NCI-H345 treated with DMSO at 0.1 percent for 48 hours (cell line): ENCODE results near the gene CKS2.
"Not testable (repeated sequence)": the region's sequence is repeated elsewhere in the genome, so short reads cannot be mapped to it uniquely, and the experiment has no call there.

Experiments used
- DNase-seq: peaks from one replicate; lab custom pipeline; 2025; ENCODE audit not compliant: unreplicated experiment; lab: John Stamatoyannopoulos, UW

Gene CKS2

DNA sequence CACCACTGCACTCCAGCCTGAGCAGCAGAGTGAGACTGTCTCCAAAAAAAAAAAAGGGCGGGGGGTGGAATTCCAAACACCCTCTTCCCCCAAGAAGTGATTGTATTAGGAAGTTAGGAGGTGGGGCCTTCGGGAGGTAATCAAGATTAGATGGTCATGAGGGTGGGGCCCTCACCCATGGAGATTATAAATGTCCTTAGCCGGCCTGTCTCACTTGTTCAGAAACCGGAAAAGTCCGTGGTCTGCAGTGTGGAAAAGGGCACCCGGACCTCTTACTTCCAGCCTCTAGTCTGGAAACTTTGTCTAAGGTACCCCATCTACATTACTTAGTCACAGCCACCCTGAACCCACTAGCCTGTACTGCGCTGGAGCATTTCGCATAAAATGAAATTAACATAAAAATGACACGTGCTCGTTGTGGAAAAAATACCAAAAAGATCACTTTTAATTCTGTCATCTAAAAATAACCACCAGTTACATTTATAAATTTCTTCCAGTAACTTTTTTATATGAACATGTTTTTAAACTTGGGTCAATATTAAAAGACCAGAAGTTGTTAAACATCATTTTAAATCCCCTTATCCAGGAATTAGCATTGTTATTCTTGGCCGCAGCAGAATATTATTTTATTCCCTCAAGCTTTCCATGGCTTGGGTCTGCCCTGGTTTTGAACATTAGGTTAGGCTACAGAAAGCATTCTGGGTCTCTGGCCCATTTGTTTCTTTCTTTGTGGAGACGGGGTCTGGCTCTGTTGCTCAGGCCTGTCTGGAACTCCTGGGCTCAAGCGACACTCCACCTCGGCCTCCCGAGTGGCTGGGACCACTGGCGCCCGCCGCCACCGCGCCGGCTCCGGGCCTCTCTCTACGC lies 1.2 kb upstream of the CKS2 start:
- DNase-seq = no peak

DNA sequence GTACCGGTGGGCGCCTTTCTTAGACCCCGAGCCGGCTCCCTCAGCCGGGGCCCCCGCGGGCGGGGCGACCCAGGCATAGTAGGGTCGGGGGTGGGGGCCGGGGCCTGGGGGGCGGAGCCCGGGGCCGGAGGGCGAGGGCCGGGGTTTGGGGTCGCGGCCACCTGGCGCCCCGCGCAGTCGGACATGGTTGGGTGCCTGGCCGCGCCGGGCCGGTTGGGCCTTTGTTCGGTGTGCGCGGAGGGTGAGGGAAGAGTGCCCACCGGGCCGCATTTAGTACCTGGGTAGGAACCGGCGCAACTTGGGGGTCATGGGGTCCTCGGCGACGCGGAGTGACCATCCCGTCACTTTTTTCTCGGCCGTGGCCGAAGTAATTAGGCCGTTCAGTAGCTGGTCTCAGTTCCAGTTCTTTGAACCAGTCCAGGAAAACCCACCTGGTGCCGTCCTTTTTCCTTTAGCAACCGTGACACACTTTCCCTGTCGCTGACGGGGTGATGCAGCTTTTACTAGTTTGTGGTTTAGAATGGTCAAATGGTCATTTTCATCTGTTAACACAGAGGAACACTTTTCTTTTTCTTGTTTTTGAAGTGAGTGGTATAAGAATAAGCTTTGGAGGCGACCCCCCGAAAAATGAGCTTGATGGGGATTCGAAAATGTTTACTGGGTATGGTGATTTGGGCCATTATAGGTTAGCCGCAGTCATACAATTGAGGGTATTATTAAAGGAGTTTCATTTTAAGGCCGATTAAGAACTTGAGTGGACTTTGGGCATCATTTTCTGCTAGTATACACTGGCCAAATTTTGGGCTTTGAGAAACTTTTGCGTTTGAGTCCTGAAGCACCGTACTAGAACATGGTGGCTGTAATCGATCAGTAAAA lies 589 bp downstream of the CKS2 start:
- DNase-seq = no peak

DNA sequence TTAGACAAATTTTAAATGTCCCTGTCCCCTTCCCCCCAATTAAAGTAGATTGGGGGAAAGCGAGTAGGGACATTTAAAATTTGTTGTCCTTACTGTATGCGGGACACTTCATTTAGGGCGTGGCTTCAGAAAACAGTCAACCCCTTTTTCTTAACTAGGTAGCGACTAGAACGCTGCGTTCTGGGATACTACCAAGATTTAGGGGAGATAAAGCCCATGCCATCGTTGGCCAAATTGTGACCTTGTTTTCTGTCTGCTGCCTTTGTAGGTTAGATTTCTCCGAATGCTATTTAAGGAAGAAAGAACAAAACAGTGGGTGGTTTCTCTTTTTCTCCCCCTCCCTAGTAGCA lies 1.2 kb downstream of the CKS2 start:
- DNase-seq = no peak

DNA sequence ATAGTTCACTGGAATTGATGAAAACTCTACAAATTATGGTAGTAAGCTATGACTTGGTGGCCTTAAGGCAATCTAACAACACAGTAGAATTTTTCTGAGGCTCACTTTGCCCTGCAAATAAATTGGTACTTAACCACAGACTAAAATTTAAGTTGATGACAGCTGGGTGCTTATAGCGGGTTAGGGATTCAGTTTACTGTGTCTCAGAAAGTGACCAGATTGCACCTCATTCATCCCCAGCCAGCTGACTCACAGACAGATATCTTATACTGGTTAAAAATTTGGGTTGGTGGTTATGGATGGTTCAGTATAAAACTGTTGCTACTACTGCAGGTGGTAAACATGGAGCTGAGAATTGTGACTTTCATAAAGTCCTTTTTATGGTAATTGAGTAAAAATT lies 2.8 kb downstream of the CKS2 start:
- DNase-seq = no peak

DNA sequence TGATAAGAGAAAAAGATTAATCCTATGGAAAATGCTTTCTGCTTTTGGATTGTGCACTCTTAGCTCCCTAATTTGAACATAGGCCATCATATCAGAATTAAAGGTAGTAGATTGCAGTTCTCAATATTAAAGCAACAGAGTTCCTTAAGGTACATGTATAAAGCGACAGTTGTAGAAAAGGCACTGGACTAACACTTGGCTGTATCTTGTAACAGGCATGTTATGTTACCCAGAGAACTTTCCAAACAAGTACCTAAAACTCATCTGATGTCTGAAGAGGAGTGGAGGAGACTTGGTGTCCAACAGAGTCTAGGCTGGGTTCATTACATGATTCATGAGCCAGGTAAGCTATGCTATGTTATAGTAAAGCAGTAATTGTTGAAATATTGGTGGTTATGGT lies 4.0 kb downstream of the CKS2 start:
- DNase-seq = no peak

DNA sequence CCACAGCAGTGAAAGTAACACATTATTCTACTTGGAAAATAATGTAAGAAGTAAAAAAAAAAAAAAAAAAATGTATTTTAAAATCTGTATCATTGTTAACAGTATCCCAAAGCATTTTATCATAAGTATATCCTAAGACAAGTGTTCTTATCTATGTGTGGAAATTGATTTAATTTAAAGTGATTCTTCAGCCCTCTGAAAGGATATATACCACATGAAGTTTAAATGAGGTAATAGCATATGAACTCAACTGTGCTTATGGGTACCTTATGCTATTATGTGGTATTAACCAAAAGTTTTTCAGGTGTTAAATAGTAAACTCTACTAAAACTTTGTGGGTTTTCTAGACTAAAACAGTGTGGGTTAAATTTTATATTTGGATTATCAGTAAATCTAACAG lies 4.5 kb downstream of the CKS2 start:
- DNase-seq = no peak

DNA sequence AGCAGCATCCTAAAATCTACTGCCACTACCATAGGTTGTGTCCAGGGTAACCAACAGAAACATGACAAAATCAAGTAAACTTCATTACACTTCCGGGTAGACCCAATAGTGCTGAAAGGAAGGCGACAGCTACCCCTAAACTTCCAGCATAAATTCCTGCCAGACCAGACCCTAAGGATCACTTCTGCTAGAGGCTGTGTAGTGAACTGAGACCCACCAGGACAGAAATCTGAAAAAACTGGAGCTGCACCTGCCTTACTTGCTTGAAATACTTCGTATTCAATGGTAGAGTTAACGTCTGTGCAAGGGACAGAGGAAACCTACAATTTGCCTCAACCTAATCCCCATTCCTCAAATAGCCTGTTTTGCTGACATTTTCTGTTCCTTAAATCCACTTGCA lies 6.3 kb downstream of the CKS2 start:
- no peak for DNase-seq

DNA sequence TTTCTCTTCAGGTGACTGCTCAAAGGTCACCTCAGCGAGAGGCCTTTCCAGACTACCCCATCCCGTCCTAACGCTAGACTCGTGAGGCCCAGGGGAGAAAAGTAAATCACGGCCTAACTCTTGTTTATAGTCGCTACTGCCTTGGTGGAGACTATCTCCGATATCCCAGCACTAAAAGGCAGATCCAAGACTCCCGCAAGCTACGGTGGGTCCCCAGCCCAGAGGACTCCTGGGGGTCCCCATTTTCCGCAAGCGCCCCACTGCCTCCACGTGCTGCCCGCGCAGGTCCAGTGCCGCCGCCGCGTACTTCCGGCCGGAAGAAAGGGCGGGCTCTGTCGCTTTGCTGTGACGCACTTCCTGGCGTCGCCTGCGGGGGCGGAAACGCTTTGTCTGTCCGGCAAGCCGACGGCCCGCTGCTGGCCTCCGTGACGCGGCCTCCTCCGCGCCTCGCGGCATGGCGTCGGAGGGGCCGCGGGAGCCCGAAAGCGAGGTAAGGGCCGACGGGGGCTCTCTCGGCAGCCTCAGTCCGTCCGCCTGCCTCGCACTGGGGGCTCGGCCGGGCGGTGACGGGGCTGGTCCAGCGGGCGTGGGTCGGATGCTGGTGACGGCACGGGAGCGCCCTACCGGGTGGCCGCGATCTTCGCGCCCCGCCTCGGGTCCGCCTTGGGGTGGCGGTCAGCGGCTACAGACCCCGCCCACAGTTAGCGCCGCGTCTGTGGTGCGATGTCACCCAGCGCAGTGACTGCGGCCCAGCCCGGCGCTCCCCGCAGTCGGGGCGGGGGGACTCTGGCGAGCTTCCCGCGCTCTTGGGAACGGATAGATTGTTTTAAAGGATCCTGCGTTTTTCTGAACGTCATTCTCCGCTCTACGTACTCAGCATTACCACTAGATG lies 7.4 kb downstream of the CKS2 start, which contains the start of gene SECISBP2:
Gene SECISBP2 (plus strand): TSS at position 378 of the 892 bp plus-strand sequence. CDS start 77 bp downstream, at position 455.
- peak; percentile 72 for DNase-seq

DNA sequence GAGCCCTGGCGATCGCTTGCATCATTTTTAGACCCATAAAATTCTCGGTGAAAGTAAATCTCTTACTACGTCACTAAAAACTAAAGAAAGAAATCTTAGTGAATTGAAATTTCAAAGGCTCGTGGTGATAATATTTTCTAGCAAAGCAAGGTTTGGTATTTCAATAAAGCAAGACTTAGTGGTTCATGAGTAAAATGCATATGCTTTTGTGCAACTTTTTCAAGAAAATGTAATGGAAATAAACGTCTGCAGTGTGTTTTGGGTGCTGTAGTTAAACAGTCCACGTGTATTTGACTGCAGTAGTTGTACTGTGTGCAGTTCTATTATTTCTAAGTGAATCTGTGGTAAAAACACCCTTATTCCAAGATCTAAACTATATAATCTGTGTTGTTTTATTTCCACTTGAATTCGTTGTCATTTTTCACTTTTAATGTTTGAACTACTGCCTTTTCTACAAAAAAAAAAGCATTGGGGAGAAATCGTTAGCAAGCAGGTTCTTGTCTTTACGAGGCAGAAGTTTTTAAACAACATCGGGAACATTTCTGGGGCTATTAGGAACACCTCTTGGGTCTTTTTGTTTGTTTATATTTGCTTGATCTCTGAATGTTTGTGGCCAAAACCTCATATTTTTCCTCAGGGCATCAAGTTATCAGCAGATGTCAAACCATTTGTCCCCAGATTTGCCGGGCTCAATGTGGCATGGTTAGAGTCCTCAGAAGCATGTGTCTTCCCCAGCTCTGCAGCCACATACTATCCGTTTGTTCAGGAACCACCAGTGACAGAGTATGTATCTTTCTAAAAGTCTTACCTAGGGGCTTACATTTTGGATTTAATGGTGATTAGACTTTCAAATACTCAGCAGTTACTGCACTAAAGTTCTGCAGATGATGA lies 8.3 kb downstream of the CKS2 start:
- no peak for DNase-seq

DNA sequence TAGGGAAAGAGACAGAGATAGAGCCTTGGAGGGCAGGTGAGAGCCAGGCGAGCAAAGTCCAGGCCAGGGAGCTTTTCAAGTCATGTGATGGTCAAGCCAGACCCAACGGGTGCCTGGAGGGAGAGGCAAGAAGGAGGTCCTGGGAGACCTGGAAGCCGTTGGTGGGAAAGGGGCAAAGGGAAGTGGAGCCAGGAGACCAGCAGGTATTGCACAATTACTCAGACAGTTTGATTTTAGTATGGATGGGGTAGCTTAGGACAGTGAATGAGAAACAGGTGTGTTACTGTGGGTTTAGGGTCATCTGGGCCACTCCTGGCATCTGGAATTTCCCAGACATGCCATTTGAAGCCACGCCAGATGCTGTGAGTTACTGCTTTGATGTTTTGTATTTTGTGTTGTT lies 12.4 kb downstream of the CKS2 start:
- no peak for DNase-seq

DNA sequence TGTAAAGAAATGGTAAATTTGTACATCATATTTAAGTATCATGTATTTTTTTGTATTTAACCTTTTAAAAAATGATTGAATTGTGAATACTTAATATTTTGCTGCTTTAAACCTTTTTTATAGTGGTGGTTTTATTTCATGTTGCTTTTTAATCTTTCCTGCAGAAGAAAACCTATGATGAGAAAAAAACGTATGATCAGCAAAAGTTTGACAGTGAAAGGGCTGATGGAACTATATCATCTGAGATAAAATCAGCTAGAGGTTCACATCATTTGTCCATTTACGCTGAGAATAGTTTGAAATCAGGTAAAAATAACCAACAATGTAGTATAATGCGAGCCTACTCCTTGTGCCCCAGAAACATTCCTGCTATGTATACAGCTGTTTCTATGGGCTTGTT lies 14.7 kb downstream of the CKS2 start:
- no peak for DNase-seq

DNA sequence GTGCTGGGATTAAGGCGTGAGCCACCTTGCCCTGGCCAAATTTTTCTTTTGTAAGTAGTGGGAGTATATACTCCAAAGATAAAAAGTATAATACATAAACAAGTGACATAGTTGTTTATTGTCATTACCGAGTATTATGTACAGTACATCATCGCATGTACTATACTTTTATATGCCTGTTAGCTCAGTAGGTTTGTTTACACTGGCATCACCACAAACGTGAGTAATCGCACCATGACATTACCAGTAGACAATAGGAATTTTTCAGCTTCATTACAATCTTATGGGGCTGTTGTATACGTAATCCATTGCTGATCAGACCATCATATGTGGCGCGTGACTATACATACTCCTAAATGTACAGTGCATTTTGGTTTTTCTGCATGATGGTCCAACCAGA lies 17.1 kb downstream of the CKS2 start:
- DNase-seq = no peak

DNA sequence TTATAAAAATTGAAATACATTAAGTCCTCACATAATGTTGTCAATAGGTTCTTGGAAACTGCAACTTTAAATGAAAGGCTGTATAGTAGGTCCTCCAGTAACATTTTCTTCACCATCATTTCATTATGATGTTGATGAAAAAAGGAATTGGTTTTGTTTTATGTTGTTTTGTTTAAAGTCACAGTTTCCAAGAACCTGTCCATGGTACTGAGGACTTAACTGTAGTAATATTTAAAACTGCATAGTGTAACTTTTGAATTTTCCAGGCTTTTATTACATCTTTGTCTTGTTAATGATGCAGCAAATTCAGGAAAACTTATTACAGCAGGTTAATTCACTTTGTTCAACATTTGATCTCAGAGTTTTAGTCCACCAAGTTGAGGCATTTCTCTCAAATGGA lies 18.9 kb downstream of the CKS2 start:
- DNase-seq = no peak

DNA sequence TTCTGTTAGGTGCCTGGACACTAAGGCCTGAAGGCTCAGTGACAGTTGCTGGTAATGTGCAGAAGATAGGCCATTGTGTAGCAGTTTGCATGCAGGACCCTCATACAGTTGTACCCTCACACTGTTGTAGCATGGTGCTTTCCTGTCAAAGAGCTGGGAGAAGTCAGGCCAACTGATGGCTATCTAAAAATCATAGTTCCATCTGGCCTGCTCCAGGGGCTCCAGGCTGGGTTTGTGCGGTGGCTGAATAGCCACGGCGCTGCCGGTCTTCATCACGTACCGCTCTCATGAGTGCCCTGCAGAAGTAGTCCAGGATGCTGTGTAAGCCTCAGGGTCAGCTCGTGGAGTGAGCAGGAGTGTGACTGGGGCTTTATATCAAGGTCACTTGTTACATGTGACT lies 19.5 kb downstream of the CKS2 start:
- no peak for DNase-seq

DNA sequence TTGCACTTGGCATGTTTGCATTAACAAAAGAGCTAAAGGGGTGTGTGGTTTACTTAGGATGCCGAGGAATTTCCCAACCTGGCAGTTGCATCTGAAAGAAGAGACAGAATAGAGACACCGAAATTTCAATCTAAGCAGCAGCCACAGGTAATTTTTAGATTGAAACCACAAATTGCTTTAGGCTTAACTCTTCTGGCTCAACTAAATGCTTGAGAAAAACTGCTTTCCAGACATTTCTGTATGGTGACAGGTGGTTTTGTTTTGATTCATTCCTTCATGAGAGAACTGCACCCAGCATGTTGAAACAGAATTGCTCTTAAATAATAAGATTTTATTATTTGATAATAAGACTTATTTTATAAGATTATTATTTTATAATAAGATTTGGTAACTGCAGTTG lies 28.8 kb downstream of the CKS2 start:
- DNase-seq = no peak

DNA sequence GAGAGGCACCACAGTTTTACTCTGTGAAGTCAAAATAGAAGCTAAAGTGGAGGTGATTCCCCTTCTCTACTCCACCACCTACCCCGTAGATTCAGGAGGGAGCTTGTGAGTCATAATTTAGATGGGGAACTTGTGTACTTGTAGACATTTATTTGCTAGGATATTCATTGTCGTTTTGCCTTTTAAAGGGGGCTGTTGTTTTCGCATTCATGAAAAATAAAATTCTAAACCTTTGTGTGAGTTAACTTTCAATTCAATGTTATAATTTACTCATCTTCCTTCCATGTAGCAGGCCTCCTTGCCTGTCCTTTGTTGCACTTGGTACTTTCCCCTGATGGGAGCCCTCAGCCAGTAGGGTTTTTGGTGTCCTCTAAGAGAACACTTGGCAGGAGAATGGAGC lies 29.3 kb downstream of the CKS2 start:
- no peak for DNase-seq

DNA sequence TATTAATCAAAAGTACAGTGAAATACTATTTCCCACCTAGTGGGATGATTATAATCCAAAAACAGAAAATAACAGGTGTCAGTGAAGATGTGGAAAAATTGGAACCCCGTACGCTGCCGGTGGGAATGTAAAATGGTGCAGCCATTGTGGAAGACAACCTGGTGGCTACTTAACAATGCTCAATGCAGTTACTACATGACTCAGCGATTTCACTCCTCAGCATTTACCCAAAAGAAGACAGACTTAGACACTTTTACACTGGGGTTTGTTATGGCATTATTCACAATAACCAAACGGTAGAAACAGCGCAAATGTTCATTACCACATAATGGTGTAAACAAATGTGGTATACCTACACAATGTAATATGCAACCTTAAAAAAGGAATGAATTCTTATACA lies 31.2 kb downstream of the CKS2 start:
- no peak for DNase-seq

DNA sequence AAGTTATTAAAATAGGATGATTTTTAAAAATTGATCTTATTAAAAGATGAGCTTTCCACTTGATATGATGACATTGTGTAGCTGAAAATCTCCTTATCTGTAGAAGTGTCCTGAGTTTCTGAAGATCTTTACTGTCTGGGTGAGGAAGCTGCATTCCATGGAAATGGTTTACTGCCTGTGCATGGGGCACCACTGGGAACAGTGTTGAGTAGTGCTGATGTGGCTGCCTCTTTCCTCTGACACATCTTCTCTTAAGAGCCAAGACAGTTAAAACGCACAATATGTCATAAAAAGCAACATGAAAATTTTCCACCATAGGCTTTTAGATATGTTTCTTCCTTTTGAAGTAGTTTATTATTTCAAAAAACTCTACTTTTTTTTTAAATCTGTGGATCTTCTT lies 32.0 kb downstream of the CKS2 start:
- DNase-seq = no peak

DNA sequence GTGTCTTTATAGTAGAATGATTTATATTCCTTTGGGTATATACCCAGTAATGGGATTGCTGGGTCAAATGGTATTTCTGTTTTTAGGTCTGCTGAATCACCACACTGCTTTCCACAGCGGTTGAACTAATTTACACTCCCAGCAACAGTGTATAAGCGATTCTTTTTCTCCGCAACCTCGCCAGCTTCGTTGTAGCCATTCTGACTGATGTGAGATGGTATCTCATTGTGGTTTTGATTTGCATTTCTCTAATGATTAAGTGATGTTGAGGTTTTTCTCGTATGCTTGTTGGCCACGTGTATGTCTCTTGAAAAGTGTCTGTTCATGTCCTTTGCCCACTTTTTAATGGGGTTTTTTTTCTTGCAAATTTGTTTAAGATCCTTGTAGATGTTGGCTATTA lies 32.8 kb downstream of the CKS2 start:
- not testable (repeated sequence) for DNase-seq

DNA sequence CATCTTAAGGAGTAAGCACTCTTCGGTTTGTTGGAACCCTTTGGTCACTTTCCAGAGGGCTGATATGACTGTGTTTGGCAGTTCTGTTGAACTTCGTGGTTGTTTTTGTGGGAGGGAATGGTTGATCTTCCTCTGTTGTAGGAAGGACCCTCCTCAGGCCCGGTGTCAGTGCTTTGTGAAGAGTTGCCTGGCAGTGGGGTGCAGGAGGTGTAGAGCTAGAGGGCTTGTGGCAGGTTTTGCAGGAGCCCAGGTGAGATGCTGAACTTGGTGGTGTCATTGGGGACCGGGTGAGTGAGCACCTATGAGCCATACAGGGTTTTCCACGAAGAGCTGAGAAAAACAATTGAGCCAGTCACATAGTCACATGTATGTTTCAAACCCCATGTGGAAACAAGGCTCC lies 34.5 kb downstream of the CKS2 start:
- no peak for DNase-seq
